Chondrocyte (in vitro differentiated cells): ENCODE measurements around the gene SRSF10. TPM values are rescaled to one million over a fixed set of nuclear protein-coding genes. Genes with fewer than 3 reads are reported as not detected.
"Not testable (repeated sequence)": the region's sequence is repeated elsewhere in the genome, so short reads cannot be mapped to it uniquely, and the experiment has no call there.

Experiments used
- DNase-seq: peaks from one replicate; pipeline ENCODE4 v3.0.0; 2021; ENCODE audit warnings: mixed read lengths, low spot score
- H3K27ac Mint-ChIP-seq: one replicate; pipeline ENCODE4 v1.8.0; 2021; ENCODE audit warnings: mild to moderate bottlenecking, moderate library complexity, mixed read lengths; ENCODE audit not compliant: unreplicated experiment
- H3K27me3 Mint-ChIP-seq: 2 replicates; pipeline ENCODE4 v1.8.0; 2021; ENCODE audit warnings: low read depth, mixed read lengths
- H3K36me3 Mint-ChIP-seq: 2 replicates; pipeline ENCODE4 v1.8.0; 2021; ENCODE audit warnings: low read depth, mixed read lengths
- H3K4me1 Mint-ChIP-seq: 2 replicates; pipeline ENCODE4 v1.8.0; 2021; ENCODE audit warnings: low read depth, mild to moderate bottlenecking, mixed read lengths
- H3K4me3 Mint-ChIP-seq: one replicate; pipeline ENCODE4 v1.8.0; 2021; ENCODE audit warnings: mild to moderate bottlenecking, moderate library complexity, mixed read lengths; ENCODE audit not compliant: unreplicated experiment
- H3K9me3 Mint-ChIP-seq: 2 replicates; pipeline ENCODE4 v1.8.0; 2021; ENCODE audit warnings: low read depth, mixed read lengths
- total RNA-seq: library from RNA; stranded (reverse); gene quantifications from 3 replicates; pipeline ENCODE4 v1.2.1, GENCODE V29; 2021
- TF ChIP-seq, protein P1 (sequence below): fragments of 200-600 bp; sonication (generic); IDR thresholded peaks from 2 replicates; pipeline ENCODE4 v1.5.0; 2021; ENCODE audit warnings: antibody characterized with exemption, mild to moderate bottlenecking, moderate library complexity

SRSF10 gene
- total RNA-seq, 1 donor from 2014 or later: 92.0 TPM

DNA sequence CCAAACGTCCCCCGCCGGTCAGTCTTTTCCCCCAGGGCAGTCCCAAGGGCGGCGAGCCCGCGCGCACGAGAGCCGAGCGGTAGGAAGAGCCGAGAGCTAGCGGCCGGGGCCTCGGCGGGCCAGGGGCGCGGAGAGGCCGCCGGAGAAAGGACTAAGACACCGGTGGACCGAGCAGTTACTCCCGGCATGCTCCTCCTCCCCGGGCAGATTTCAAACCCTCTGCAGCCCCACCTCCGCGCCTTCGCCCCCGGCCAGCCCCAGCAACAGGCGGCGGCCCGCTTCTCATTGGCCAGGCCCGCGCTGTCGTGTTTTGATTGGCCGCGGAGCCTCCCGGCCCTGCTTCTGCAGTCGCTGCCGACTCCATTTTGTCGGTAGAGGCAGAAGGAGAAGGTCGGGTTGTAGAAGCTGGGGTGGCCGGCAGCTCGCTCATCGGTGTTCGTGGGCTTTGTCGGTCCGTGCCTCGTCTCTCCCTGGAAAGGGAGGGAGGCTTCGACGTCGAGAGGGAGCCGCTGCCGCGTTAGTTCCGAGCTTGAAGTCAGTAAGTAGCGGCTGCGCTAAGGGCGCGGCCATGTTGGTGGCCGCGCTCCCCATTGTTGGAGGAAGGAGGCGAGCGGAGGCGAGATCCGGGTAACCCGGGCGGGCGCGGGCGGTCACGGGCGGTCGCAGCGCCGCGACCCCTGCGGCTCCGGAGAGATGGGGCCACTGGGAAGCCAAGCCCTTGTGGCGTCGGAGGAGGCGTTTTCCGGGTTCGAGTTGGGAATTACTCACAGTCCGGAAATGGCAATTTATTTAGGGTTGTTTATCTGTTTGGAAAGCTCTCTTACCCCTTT, 20.5 kb downstream of the SRSF10 start, which contains the start of gene PNRC2:
PNRC2 (plus strand) TSS at position 368 of the 830 bp plus-strand sequence. CDS start 1,630 bp downstream, outside the sequence.
- no peaks in the 10 kb centered on the region for H3K9me3 Mint-ChIP-seq
- H3K4me1 Mint-ChIP-seq: peaks cover 43% of the 10 kb centered on the region
- H3K36me3 Mint-ChIP-seq: peaks cover 14% of the 10 kb centered on the region
- peak within 1 kb of the TSS; percentile 100 for H3K27ac Mint-ChIP-seq
- peak within 1 kb of the TSS; percentile 99 for H3K4me3 Mint-ChIP-seq
- TF ChIP-seq, protein P1, sequence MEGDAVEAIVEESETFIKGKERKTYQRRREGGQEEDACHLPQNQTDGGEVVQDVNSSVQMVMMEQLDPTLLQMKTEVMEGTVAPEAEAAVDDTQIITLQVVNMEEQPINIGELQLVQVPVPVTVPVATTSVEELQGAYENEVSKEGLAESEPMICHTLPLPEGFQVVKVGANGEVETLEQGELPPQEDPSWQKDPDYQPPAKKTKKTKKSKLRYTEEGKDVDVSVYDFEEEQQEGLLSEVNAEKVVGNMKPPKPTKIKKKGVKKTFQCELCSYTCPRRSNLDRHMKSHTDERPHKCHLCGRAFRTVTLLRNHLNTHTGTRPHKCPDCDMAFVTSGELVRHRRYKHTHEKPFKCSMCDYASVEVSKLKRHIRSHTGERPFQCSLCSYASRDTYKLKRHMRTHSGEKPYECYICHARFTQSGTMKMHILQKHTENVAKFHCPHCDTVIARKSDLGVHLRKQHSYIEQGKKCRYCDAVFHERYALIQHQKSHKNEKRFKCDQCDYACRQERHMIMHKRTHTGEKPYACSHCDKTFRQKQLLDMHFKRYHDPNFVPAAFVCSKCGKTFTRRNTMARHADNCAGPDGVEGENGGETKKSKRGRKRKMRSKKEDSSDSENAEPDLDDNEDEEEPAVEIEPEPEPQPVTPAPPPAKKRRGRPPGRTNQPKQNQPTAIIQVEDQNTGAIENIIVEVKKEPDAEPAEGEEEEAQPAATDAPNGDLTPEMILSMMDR: peak; percentile 28
- H3K27me3 Mint-ChIP-seq: no peaks in the 10 kb centered on the region
- DNase-seq: peak; percentile 98

DNA sequence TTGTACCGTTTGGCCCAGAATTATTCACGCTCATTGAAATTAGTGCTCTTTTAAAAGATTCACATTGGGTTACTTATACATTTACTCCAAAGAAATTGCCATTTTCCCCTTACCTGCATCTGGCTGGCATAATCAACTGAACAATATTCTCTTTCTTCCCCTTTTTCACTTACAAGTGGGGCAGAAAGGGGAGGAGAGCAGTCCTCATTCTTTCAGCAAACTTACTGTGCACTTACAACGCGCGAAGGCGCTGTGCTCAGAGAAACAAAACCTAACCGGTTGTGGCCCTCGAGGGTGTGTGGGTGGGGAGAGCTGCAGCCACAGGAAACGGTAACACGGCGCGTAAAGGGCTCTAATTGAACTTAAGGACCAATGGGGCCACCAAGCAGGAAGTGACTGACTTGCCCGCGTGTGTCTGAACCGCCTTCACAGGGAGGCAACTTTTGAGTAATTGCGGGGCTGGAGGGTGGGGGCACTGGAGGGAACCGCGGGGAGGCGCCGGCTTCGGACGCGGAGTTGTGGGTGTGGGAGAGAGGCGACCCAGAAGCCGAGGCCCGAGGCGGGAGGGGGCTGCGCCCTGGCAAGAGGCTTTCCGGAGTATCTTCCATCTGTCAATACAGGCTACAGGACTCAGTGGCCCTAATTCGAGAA, 21.2 kb downstream of the SRSF10 start:
- TF ChIP-seq, protein P1: peak; percentile 76
- Mint-ChIP-seq H3K27me3 (no peaks in the 10 kb centered on the region), H3K9me3 (no peaks in the 10 kb centered on the region), H3K36me3 (peaks cover 14% of the 10 kb centered on the region), H3K4me1 (peaks cover 38% of the 10 kb centered on the region), H3K4me3 (peak overlapping the region; percentile 99), H3K27ac (peak overlapping the region; percentile 100)
- DNase-seq: no peak

DNA sequence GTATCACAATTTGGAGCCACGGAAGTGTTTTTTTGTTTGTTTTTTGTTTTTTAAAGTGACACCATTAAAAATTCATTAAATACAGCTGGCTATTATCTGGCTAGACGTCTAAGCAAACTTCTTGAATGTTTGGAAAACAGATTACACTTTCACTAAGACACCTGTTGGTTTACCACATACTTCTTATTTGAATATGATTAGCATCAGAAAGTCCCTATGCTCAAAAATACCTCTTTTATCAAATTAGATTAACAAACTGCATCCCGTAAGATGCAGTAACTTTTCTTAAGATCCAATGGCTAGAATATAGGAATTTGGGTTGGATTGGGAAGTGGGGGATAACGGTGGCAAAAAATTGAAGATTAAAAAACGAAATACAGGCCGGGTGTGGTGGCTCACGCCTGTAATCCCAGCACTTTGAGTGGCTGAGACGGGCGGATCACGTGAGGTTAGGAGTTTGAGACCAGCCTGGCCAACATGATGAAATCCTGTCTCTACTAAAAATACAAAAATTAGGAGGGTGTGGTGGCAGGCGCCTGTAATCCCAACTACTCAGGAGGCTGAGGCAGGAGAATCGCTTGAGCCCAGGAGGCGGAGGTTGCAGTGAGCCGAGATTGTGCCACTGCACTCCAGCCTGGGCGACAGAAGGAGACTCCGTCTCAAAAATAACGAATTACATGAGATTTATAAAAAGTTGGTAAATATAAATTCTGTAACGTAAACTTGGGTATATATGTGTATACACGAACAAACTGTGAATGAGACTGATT, 21.9 kb downstream of the SRSF10 start:
- peak overlapping the region; percentile 99 for H3K4me3 Mint-ChIP-seq
- peak overlapping the region; percentile 100 for H3K27ac Mint-ChIP-seq
- peaks cover 14% of the 10 kb centered on the region for H3K36me3 Mint-ChIP-seq
- peaks cover 36% of the 10 kb centered on the region for H3K4me1 Mint-ChIP-seq
- DNase-seq, H3K27me3 Mint-ChIP-seq, H3K9me3 Mint-ChIP-seq: not testable (repeated sequence)

GRCh38 chr1:23957096-23957495, 23.0 kb downstream of the SRSF10 start:
- H3K27me3 Mint-ChIP-seq: no peaks in the 10 kb centered on the region
- no peak overlapping the region for H3K27ac Mint-ChIP-seq

GRCh38 chr1:23953020-23953419, 27.1 kb downstream of the SRSF10 start:
- Mint-ChIP-seq H3K9me3 (no peaks in the 10 kb centered on the region), H3K27ac (no peak overlapping the region), H3K4me3 (no peak overlapping the region), H3K4me1 (peaks cover 21% of the 10 kb centered on the region), H3K27me3 (no peaks in the 10 kb centered on the region), H3K36me3 (no peaks in the 10 kb centered on the region)
- TF ChIP-seq, protein P1: no peak
- peak; percentile 19 for DNase-seq

More at GRCh38 chr1:23957096-23957495, 23.0 kb downstream of the SRSF10 start:
- TF ChIP-seq, protein P1: no peak
- Mint-ChIP-seq H3K36me3 (peaks cover 14% of the 10 kb centered on the region), H3K4me3 (no peak overlapping the region), H3K9me3 (no peaks in the 10 kb centered on the region), H3K4me1 (peaks cover 34% of the 10 kb centered on the region)
- DNase-seq: no peak
